Right renal pelvis (tissue), 4 donors: ENCODE measurements around the gene FCRL6. TPM values are rescaled to one million over a fixed set of nuclear protein-coding genes. Genes with fewer than 3 reads are reported as not detected.

ENCODE experiments used
- DNase-seq, 4 donors: peaks; one replicate each; pipeline ENCODE4 v3.0.0-alpha.2; 2013; ENCODE audit warnings: low read depth in 4 of 4, low spot score in 3 of 4, missing footprints in 1 of 4
- polyA plus RNA-seq, 4 donors: library from polyadenylated mRNA; unstranded; fragments of 120-200 nt; gene quantifications; one replicate each; pipeline ENCODE4 v1.2.1, GENCODE V29; 2013; ENCODE audit not compliant: insufficient read length in 4 of 4

Gene FCRL6
- polyA plus RNA-seq, 4 donors: 0.19 to 0.58 (median 0.30) TPM

GRCh38 chr1:159798893-159799292 lies 3.3 kb upstream of the FCRL6 start:
- peak in 3 of 4 donors; percentile 48 to 59 (median 52) for DNase-seq

GRCh38 chr1:159799446-159799985 lies 2.6 kb upstream of the FCRL6 start:
- no peak for DNase-seq

- DNase-seq: no peak
Observed at GRCh38 chr1:159800177-159800930, 1.8 kb upstream of the FCRL6 start.

GRCh38 chr1:159803956-159804689 lies 2.0 kb downstream of the FCRL6 start:
- DNase-seq: no peak

GRCh38 chr1:159804924-159805323 lies 2.8 kb downstream of the FCRL6 start:
- no peak for DNase-seq

GRCh38 chr1:159815926-159816325 lies 13.8 kb downstream of the FCRL6 start:
- DNase-seq: no peak

GRCh38 chr1:159817276-159818041 lies 15.3 kb downstream of the FCRL6 start:
- DNase-seq: no peak

- no peak for DNase-seq
Observed at GRCh38 chr1:159821171-159821867, 19.2 kb downstream of the FCRL6 start.

- DNase-seq: peak in 3 of 4 donors; percentile 30 to 50 (median 31)
Observed at GRCh38 chr1:159823406-159823805, 21.2 kb downstream of the FCRL6 start.

- no peak for DNase-seq
Observed at GRCh38 chr1:159825564-159825963, 23.4 kb downstream of the FCRL6 start.

- no peak for DNase-seq
Observed at GRCh38 chr1:159826441-159827101, 24.4 kb downstream of the FCRL6 start, which contains the start of gene SLAMF8. TSS of gene SLAMF8 (plus strand) at chr1:159826873. CDS start at chr1:159826899, 26 bp downstream.

GRCh38 chr1:159827102-159827490 lies 24.9 kb downstream of the FCRL6 start:
- DNase-seq: no peak

- DNase-seq: no peak
Observed at GRCh38 chr1:159827549-159827948, 25.4 kb downstream of the FCRL6 start.

GRCh38 chr1:159828176-159828575 lies 26.0 kb downstream of the FCRL6 start:
- no peak for DNase-seq

GRCh38 chr1:159828581-159829272 lies 26.6 kb downstream of the FCRL6 start:
- DNase-seq: no peak

- peak in 1 of 4 donors; percentile 16 for DNase-seq
Observed at GRCh38 chr1:159829273-159829634, 27.1 kb downstream of the FCRL6 start.

GRCh38 chr1:159829822-159830465 lies 27.8 kb downstream of the FCRL6 start:
- DNase-seq: no peak

GRCh38 chr1:159830722-159831121 lies 28.6 kb downstream of the FCRL6 start:
- DNase-seq: no peak
